ENCODE measurements around the gene DHX8. TPM values are rescaled to one million over a fixed set of nuclear protein-coding genes. Genes with fewer than 3 reads are reported as not detected.

The DHX8 gene
- total and polyA plus RNA-seq, 2 of the 4 experiments (the other 2 are of a cell fraction): 21.8 to 50.0 TPM

- ATAC-seq (ENCODE audit: low read depth) (no peak), DNase-seq (no peak)
- Histone ChIP-seq H3K9ac (ENCODE audit: low read depth, low read length) (no peak overlapping the region), H3K23ac (ENCODE audit: low read depth, low read length) (no peak overlapping the region), H3K56ac (ENCODE audit: extremely low read depth, insufficient read depth, low read length) (no peak overlapping the region), H2AK9ac (replicated peaks; ENCODE audit: low read depth, low read length, poor library complexity) (no peak overlapping the region), H3K9me3 (ENCODE audit: control insufficient read depth, insufficient read depth, low read length) (no peaks in the 10 kb centered on the region), H4K91ac (ENCODE audit: insufficient read depth, low read depth, low read length) (no peak overlapping the region), H2AFZ (replicated peaks; ENCODE audit: low read length, poor library complexity) (no peak overlapping the region), H3K14ac (replicated peaks; ENCODE audit: low read depth, low read length) (no peak overlapping the region), H4K5ac (ENCODE audit: low read depth, low read length) (no peak overlapping the region), H2BK20ac (ENCODE audit: low read depth, low read length) (no peak overlapping the region), H3K4ac (ENCODE audit: low read depth, low read length) (no peak overlapping the region), H3K18ac (ENCODE audit: low read depth, low read length) (no peak overlapping the region), H3K4me3 (ENCODE audit: insufficient read depth, low read depth, low read length) (no peak overlapping the region), H3K27ac (ENCODE audit: insufficient read depth, low read length) (no peak overlapping the region), H3K36me3 (ENCODE audit: control insufficient read depth, insufficient read depth, low read length) (peaks cover 44% of the 10 kb centered on the region), H3K27me3 (ENCODE audit: control insufficient read depth, insufficient read depth, low read length) (no peaks in the 10 kb centered on the region), H2BK15ac (ENCODE audit: low read depth, low read length) (no peak overlapping the region), H2AK5ac (ENCODE audit: low read depth, low read length) (no peak overlapping the region), H3K79me1 (ENCODE audit: low read depth in 1 of 2, low read length in 2 of 2) (peaks cover 8% of the 10 kb centered on the region in 2 experiments), H2BK5ac (ENCODE audit: low read depth, low read length, poor library complexity, severe bottlenecking) (no peak overlapping the region), H4K20me1 (ENCODE audit: insufficient read depth, low read length) (0 out of 2 replicates have a peak, but pooled peaks cover 3% of the 10 kb centered on the region), H4K8ac (ENCODE audit: low read depth in 2 of 2, low read length in 2 of 2) (no peak overlapping the region), H3K4me2 (ENCODE audit: low read depth, low read length) (no peak overlapping the region), H3K9me1 (ENCODE audit: insufficient read depth, low read length) (no peaks in the 10 kb centered on the region), H2BK120ac (ENCODE audit: low read depth, low read length) (no peak overlapping the region), H3K4me1 (ENCODE audit: control insufficient read depth, insufficient read depth, low read length) (peaks cover 2% of the 10 kb centered on the region; the same call in 1 of the 2 replicates)
- 83% methylated on average over 1 of the region's 6 CpGs; no CpG with 5 or more reads in 1 of the 2 experiments for WGBS, 2 experiments (ENCODE audit: extremely low coverage in 2 of 2, insufficient read length in 1 of 2)
- in situ Hi-C loops (cut with MboI; ENCODE audit: low sequenced_read_pairs) (no loop called here), intact Hi-C loops (cut with micrococcal nuclease) (loop anchor here (10.0 kb wide), 1 partner anchor 302 kb away; the partner anchor contains the start of gene TMEM106A), dilution Hi-C loops (cut with HindIII; ENCODE audit: low sequenced_read_pairs, unreplicated experiment) (no loop called here)
- BruUV-seq (replicated peaks): no TSS peak
- TF ChIP-seq USF2 (IDR thresholded peaks at IDR 0.05; ENCODE audit: low read depth, low read length) (no peak), RAD21 (IDR thresholded peaks at IDR 0.05; ENCODE audit: low read length) (no peak), POLR2A (IDR thresholded peaks at IDR 0.05; ENCODE audit: low read depth, low read length) (no peak), MAFK (IDR thresholded peaks at IDR 0.05; ENCODE audit: low read depth, low read length) (no peak), MXI1 (IDR thresholded peaks at IDR 0.05; ENCODE audit: borderline replicate concordance, low read depth, low read length) (no peak), SMC3 (IDR thresholded peaks at IDR 0.05; ENCODE audit: low read depth, low read length) (no peak), BHLHE40 (IDR thresholded peaks at IDR 0.05; ENCODE audit: low read depth, low read length) (no peak), CEBPB (IDR thresholded peaks at IDR 0.05; ENCODE audit: low read depth, low read length) (no peak), MAZ (IDR thresholded peaks at IDR 0.05; ENCODE audit: borderline replicate concordance, low read depth, low read length) (no peak), CHD1 (IDR thresholded peaks at IDR 0.05; ENCODE audit: low read depth, low read length) (no peak)
- ChIA-PET CTCF (no interaction called here), POLR2A (ENCODE audit: unreplicated experiment) (no interaction called here)
Measured at GRCh38 chr17:43517161-43517560, 33.4 kb downstream of the DHX8 start.
